CD4-positive, alpha-beta T cell treated with Interleukin-21 for 1 hour (primary cell): ENCODE results near the gene PRKCG.
"Not testable (repeated sequence)": the region's sequence is repeated elsewhere in the genome, so short reads cannot be mapped to it uniquely, and the experiment has no call there.

Experiments
- DNase-seq: peaks from one replicate; pipeline ENCODE4 v3.0.0-alpha.2; 2020

PRKCG gene

GRCh38 chr19:53945998-53946397 is 64.0 kb downstream of the PRKCG start:
- no peak for DNase-seq

GRCh38 chr19:53947624-53948023 is 65.6 kb downstream of the PRKCG start:
- DNase-seq, result no peak

GRCh38 chr19:53948611-53949010 is 66.6 kb downstream of the PRKCG start:
- DNase-seq, result not testable (repeated sequence)

DNA sequence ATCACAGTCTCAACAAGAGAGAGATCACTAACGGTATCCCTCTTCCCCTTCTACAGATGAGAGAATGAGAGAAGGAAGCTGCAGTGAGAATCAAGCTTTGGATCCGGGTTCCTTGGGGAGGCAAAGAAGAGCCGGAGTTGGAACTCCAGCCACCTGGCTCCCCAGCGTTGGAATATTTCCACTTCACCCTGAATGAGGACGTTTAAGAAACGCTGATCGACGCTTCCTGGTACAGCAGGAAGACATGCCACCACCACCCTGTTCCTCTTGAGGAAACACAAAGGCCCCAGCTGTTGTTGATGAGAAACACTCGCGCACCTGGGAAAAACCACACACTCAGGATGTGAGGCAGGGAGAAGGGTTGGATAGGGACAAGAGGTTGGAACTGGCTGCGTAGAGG is 69.4 kb downstream of the PRKCG start:
- no peak for DNase-seq

DNA sequence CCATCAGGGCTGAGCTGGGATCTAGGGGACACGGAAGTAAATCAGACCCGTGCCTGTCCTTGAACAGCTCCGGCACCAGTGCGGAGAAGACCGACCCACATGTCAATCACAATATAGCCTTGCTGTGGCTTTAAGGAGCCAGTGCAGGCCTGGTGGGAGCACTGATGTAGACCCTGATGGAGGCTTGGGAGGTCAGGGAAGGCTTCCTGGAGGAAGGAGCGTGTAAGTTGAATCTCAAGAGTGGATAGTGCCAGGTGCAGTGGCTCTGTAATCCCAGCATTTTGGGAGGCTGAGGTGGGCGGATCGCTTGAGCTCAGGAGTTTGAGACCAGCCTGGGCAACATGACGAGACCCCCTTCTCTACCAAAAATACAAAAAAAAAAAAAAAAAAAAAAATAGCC is 70.0 kb downstream of the PRKCG start:
- no peak for DNase-seq

DNA sequence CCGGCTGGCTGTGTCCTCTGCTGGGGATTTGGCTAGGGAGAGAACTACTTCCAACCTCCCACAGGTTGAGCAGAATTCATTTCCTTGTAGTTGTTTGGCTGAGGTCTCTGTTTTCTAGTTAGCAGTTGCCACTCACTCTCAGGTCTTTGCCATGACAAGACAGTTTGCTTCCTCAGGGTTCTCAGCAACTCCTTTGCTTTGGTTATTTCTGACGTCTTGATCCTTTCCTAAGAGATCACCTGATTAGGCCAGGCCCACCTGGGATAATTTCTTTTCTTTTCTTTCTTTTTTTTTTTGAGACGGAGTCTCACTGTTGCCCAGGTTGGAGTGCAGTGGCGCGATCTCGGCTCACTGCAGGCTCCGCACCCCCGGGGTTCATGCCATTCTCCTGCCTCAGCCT is 71.4 kb downstream of the PRKCG start:
- DNase-seq, result no peak
